ENCODE data around the gene OR4D9. TPM values are rescaled to one million over a fixed set of nuclear protein-coding genes. Genes with fewer than 3 reads are reported as not detected.

Gene OR4D9
- not detected in 2 replicates for total RNA-seq

GRCh38 chr11:59510941-59511589 lies at the start of gene OR4D9:
Gene OR4D9, plus strand, starts transcription at chr11:59511539. Its CDS starts 3,374 bp downstream, at chr11:59514913.
- H3K4me1 Mint-ChIP-seq: peaks cover 2% of the 10 kb centered on the region
- intact Hi-C loops (cut with micrococcal nuclease): no loop called here
- no peak within 1 kb of the TSS for H3K27ac Mint-ChIP-seq
- peaks cover 13% of the 10 kb centered on the region for H3K27me3 Mint-ChIP-seq
- ChIA-PET POLR2A (no interaction called here), CTCF (no interaction called here)
- H3K4me3 Mint-ChIP-seq: no peak within 1 kb of the TSS
- H3K36me3 Mint-ChIP-seq (ENCODE audit: low read depth): no peaks in the 10 kb centered on the region
- ATAC-seq (ENCODE audit: low read depth) (no peak), DNase-seq (no peak)
- H3K9me3 Mint-ChIP-seq: no peaks in the 10 kb centered on the region
- TF ChIP-seq CTCF (IDR thresholded peaks at IDR 0.05): no peak

- TF ChIP-seq CTCF (IDR thresholded peaks at IDR 0.05): no peak
- H3K9me3 Mint-ChIP-seq: peaks cover 8% of the 10 kb centered on the region
- H3K36me3 Mint-ChIP-seq (ENCODE audit: low read depth): no peaks in the 10 kb centered on the region
- ATAC-seq (ENCODE audit: low read depth): no peak
- intact Hi-C loops (cut with micrococcal nuclease): no loop called here
- H3K4me1 Mint-ChIP-seq: no peaks in the 10 kb centered on the region
- ChIA-PET POLR2A (no interaction called here), CTCF (no interaction called here)
- peaks cover 16% of the 10 kb centered on the region for H3K27me3 Mint-ChIP-seq
- no peak overlapping the region for H3K27ac Mint-ChIP-seq
- DNase-seq: no peak
- no peak overlapping the region for H3K4me3 Mint-ChIP-seq
Measured at GRCh38 chr11:59463190-59463641, 48.1 kb upstream of the OR4D9 start.

- ChIA-PET POLR2A (no interaction called here), CTCF (no interaction called here)
- DNase-seq: no peak
- no peak for ATAC-seq (ENCODE audit: low read depth)
- Mint-ChIP-seq H3K27ac (no peak within 1 kb of the TSS), H3K9me3 (no peaks in the 10 kb centered on the region), H3K4me1 (peaks cover 8% of the 10 kb centered on the region), H3K4me3 (no peak within 1 kb of the TSS), H3K36me3 (ENCODE audit: low read depth) (no peaks in the 10 kb centered on the region), H3K27me3 (peaks cover 14% of the 10 kb centered on the region)
- no peak for TF ChIP-seq CTCF (IDR thresholded peaks at IDR 0.05)
- intact Hi-C loops (cut with micrococcal nuclease): no loop called here
Measured at GRCh38 chr11:59473015-59473414, 38.3 kb upstream of the OR4D9 start, which contains the start of gene OR4D10. Gene OR4D10, plus strand, starts transcription at chr11:59473315. Its CDS starts 4,115 bp downstream, at chr11:59477430.

GRCh38 chr11:59475176-59475575 lies 36.2 kb upstream of the OR4D9 start:
- Mint-ChIP-seq H3K4me1 (peaks cover 8% of the 10 kb centered on the region), H3K9me3 (no peaks in the 10 kb centered on the region), H3K36me3 (ENCODE audit: low read depth) (no peaks in the 10 kb centered on the region), H3K27me3 (peaks cover 9% of the 10 kb centered on the region), H3K27ac (no peak overlapping the region), H3K4me3 (no peak overlapping the region)
- CTCF ChIA-PET: no interaction called here
- intact Hi-C loops (cut with micrococcal nuclease): no loop called here
- no peak for DNase-seq
- ATAC-seq (ENCODE audit: low read depth): no peak
- no peak for TF ChIP-seq CTCF (IDR thresholded peaks at IDR 0.05)
- POLR2A ChIA-PET: no interaction called here

- intact Hi-C loops (cut with micrococcal nuclease): no loop called here
- no peaks in the 10 kb centered on the region for H3K36me3 Mint-ChIP-seq (ENCODE audit: low read depth)
- POLR2A ChIA-PET: no interaction called here
- H3K4me3 Mint-ChIP-seq: no peak overlapping the region
- CTCF ChIA-PET: no interaction called here
- no peak overlapping the region for H3K27ac Mint-ChIP-seq
- DNase-seq (no peak), ATAC-seq (ENCODE audit: low read depth) (no peak)
- H3K4me1 Mint-ChIP-seq: peaks cover 8% of the 10 kb centered on the region
- no peak for TF ChIP-seq CTCF (IDR thresholded peaks at IDR 0.05)
- H3K27me3 Mint-ChIP-seq: peaks cover 6% of the 10 kb centered on the region
- H3K9me3 Mint-ChIP-seq: no peaks in the 10 kb centered on the region
Measured at GRCh38 chr11:59479906-59480305, 31.4 kb upstream of the OR4D9 start.

All from activated B cell treated with CpG ODN at 0.5 μM for 24 hours (primary cell).